GM10248 (cell line): ENCODE data around the gene CASTOR2.
"Not testable (repeated sequence)": the region's sequence is repeated elsewhere in the genome, so short reads cannot be mapped to it uniquely, and the experiment has no call there.

Experiments
- CTCF ChIA-PET: fragments of 300-600 bp; sonication (Branson Sonifier 250); formaldehyde crosslinking; extraction: SDS; loops from one replicate; lab custom pipeline; 2021; ENCODE audit warnings: antibody characterized with exemption; lab: Yijun Ruan, JAX
- POLR2A ChIA-PET: fragments of 350-650 bp; sonication (Branson Sonifier 250); formaldehyde crosslinking; extraction: SDS; loops from one replicate; lab custom pipeline; 2020; ENCODE audit warnings: antibody characterized with exemption; lab: Yijun Ruan, JAX
- DNase-seq: peaks from one replicate; pipeline ENCODE4 v3.0.0; 2012; ENCODE audit errors: extremely low spot score
- TF ChIP-seq, protein P1 (sequence below): IDR thresholded peaks from 2 replicates; pipeline ENCODE4 v1.5.1; 2012; ENCODE audit warnings: mild to moderate bottlenecking, low read depth; ENCODE audit errors: extremely low read depth, missing control alignments, control extremely low read depth

The CASTOR2 gene

DNA sequence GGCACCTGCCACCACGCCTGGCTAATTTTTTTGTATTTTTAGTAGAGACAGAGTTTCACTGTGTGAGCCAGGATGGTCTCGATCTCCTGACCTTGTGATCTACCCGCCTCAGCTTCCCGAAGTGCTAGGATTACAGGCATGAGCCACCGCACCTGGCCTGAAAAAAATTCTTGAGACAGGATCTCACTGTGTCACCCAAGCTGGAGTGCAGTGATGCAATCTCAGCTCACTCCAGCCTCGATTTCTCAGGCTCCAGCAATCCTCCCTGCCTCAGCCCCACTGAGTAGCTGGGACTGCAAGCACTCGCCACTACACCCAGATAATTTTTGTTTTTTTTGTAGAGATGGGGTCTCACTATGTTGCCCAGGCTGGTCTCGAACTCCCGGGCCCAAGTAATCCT is 13.0 kb downstream of the CASTOR2 start:
- CTCF ChIA-PET, DNase-seq, POLR2A ChIA-PET: not testable (repeated sequence)

DNA sequence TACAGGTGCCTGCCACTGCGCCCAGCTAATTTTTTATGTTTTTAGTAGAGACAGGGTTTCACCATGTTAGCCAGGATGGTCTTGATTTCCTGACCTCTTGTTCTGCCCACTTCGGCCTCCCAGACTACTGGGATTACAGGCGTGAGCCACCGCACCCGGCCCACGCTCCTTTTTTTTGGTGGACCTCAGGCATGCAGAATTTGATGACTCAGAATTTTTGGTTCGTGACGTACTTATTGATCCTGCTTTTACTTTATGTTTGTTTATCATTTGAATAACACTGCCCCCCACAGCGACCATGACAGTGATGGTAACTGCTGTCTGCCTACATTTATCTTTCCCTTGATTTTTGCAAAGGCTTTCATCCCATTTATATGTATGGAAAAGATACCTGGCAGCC is 23.9 kb downstream of the CASTOR2 start:
- POLR2A ChIA-PET, DNase-seq, CTCF ChIA-PET: not testable (repeated sequence)

DNA sequence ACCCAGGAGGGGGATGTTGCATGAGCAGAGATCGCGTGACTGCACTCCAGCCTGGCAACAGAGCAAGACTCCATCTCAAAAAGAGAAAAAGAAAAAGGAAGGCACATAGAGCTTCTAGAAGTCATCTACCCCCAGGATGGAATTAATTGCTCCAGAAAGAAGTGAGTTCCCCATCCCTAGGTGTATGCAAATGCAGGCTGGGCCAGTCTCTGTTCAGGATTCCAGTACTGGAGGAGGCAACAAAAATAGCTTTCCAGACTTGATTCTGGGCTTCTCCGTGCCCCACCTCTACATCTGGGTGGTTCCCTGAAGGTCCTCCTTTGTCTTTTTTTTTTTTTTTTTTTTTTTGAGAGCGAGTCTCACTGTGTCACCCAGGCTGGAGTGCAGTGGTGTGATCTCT is 28.6 kb downstream of the CASTOR2 start:
- no peak for DNase-seq
- TF ChIP-seq, protein P1, sequence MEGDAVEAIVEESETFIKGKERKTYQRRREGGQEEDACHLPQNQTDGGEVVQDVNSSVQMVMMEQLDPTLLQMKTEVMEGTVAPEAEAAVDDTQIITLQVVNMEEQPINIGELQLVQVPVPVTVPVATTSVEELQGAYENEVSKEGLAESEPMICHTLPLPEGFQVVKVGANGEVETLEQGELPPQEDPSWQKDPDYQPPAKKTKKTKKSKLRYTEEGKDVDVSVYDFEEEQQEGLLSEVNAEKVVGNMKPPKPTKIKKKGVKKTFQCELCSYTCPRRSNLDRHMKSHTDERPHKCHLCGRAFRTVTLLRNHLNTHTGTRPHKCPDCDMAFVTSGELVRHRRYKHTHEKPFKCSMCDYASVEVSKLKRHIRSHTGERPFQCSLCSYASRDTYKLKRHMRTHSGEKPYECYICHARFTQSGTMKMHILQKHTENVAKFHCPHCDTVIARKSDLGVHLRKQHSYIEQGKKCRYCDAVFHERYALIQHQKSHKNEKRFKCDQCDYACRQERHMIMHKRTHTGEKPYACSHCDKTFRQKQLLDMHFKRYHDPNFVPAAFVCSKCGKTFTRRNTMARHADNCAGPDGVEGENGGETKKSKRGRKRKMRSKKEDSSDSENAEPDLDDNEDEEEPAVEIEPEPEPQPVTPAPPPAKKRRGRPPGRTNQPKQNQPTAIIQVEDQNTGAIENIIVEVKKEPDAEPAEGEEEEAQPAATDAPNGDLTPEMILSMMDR: no peak
- ChIA-PET CTCF (interaction anchor here (1.8 kb wide), 1 partner anchor 53 kb away, joined by 3 read pairs; no protein-coding TSS in a partner anchor), POLR2A (no interaction called here)

DNA sequence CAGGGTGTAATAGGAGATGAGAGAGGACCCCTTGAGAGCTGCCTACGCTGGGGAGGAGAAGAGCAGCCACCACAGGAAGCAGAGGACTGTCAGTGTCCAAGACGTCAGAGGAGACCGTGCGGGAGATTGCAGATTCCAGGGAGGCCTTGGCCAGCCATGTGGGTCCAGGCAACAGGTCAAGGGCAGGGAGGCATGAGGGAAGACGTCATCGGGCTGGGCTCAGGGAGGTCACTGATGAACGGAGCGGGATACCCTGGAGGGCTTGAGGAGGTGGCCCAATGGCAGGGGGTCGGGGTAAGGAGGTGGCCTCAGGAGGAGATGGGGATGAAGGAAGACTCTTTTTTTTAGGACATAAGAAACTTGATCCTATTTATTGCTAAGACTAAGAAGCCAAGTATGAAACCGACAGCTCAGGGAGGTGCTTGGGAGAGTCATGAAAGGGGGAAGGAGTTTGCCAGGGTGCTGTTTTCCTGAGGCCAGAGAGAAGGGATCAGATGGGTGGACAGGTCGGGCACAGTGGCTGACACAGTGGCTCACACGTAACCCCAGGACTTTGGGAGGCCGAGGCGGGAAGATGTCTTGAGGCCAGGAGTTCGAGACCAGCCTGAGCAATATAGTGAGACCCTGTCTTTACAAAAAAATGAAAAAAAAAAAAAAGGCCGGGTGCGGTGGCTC is 30.5 kb downstream of the CASTOR2 start:
- DNase-seq: not testable (repeated sequence)

DNA sequence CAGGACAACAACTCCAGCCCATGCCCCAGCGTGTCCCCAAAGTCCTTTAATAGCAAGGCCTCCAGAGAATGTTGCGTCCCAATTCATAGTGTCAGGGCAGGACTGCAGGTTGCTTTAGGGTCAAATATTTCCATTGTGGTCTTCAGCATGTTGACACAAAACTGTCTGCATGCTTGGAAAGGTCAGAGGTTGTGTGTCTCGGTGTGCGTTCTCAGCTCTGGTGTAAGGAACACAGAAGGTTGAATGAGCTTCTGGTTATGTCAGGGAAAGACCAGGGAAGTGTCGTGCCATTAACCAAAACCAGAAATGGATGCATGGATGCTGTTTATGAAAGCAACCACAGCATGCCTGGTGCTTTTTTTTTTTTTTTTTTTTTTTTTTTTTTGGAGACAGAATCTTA is 31.9 kb downstream of the CASTOR2 start:
- DNase-seq, CTCF ChIA-PET, POLR2A ChIA-PET: not testable (repeated sequence)

More for the DNA sequence above, 30.5 kb downstream of the CASTOR2 start:
- CTCF ChIA-PET, POLR2A ChIA-PET: not testable (repeated sequence)

DNA sequence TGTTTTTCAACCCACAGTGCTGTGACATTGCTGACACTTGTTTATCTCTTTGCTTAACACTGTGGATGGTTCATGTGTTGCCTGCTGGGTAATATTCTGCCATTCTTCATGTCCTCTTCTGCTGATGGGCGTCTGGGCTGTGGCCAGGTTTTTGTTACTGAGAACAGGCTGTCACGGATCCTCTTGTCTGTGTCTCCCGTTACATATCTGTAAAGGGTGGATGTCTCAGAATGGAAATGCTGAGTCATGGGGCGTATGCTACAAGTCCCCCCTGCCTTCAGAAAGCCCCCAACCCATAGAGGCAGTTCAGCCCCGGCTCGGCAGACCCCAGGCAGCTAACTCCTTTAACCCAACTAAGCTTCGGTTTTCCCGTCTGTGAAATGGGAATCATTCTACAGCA is 33.3 kb downstream of the CASTOR2 start:
- CTCF ChIA-PET, POLR2A ChIA-PET, DNase-seq: not testable (repeated sequence)

DNA sequence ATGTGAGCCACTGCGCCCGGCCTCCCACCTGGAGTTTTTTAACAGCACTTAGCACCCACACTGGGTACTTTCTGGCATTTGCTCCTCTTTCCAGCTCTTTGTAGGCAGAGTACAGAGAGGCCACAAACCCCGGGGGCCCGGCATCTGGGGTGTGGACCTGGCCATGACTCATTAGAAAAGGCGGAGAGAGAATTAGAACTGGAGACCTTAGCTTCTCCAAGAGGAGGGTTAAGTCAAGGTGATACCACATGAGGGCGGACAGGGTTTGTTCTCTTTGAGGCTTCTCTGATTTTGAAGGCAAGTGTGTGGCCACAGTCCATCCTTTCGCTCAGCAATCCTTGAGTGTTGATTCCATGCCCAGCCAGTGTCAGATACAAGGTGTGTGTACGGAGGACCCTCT is 36.9 kb downstream of the CASTOR2 start:
- POLR2A ChIA-PET, CTCF ChIA-PET, DNase-seq: not testable (repeated sequence)

DNA sequence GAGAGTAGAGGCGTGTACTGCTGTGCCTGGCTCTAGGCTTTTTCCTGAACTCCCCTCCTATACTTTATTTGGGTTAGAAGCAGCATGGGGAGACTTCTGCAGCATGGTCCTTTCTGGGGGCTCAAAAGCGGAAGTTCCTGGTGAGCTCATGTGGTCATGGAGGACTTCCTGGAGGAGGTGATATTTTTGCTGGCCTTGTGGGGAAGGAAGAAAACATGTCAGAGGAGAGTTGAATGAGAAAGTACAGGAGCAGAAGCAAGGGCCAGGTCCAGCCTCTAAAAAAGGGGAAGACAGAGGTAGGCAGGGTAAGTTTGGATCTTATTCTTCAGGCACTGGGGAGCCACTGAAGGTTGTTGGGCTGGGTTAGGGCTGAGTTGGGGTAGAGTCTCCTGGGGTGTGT is 45.5 kb downstream of the CASTOR2 start:
- TF ChIP-seq, protein P1: no peak
- CTCF ChIA-PET: no interaction called here
- POLR2A ChIA-PET: no interaction called here
- DNase-seq: no peak

DNA sequence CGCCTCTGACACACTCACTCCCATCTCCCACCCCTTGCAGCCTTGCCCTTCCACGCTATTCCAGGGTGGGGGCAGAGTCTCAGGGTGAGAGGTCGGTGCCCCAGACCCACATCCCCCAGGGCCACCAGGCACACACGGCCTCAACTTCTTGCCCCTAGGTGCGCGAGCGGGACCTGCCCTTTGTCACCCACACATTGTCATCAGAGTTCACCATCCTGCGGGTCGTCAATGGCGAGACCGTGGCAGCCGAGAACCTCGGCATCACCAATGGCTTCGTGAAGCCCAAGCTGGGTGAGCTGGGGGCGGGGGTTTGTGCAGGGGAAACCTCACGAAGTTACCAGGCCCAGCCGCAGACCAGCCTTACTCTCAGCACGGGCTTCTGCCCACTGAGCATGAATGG is 53.3 kb downstream of the CASTOR2 start:
- POLR2A ChIA-PET: no interaction called here
- DNase-seq: no peak
- CTCF ChIA-PET: no interaction called here
- TF ChIP-seq, protein P1: no peak

DNA sequence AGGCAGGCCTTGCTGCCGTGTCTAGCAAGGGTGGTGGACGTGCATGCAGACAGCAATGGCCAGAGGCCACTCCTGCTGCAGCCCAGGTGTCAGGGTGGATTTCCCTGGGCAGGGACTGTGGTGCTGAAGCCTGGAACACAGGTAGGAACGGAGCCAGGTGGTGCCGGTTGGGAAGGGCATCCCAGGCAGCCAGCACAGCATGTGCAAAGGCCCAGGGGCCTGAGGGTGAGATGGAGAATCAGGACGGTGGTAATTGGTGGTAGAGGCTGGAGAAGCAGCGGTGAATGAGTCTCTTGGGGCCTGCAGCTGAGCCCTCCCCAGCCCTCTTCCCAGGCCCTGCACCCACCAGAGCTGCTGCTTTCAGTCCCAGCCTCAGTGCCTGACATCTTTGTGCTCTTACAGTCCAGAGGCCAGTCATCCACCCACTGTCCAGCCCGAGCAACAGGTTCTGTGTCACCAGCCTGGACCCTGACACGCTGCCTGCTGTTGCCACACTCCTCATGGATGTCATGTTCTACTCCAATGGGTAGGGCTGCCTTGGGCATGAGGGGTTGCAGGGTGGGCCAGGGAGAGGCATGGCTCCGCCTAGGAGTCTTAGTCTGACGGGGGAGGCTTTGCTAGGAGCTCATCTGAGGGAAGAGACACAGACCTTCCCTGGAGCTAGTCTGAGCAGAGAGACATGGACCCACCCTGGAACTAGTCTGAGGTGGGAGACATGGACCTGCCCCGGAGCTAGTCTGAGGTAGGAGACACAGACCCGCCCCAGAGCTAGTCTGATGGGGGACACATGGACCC is 54.3 kb downstream of the CASTOR2 start:
- POLR2A ChIA-PET: no interaction called here
- TF ChIP-seq, protein P1: no peak
- no peak for DNase-seq
- CTCF ChIA-PET: interaction anchor here (0.9 kb wide), 1 partner anchor 10 kb away, joined by 5 read pairs; no protein-coding TSS in a partner anchor
